Measurements from ENCODE around the gene SELE. TPM values are rescaled to one million over a fixed set of nuclear protein-coding genes. Genes with fewer than 3 reads are reported as not detected.
"Not testable (repeated sequence)": the region's sequence is repeated elsewhere in the genome, so short reads cannot be mapped to it uniquely, and the experiment has no call there.

Gene SELE
- total RNA-seq, 1 donor from 2014 or later = 3.6 TPM

DNA sequence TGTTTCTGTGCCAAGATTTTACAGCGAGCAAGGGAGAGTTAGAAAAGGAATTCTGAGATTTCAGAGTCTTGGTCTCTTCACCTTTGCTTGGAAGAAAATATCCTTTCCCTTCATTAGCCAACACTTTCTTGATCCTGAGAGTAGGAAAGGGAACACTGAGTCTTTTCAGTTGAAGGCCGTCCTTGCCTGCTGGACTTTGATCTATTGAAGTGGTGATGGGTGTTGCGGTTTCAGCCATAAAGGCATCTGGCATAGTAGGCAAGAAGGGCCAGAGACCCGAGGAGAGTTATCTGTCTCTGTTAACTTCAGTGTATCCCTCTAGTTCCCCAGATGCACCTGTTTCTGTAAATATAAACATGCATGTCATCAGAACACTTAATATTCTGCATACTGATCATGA, 9.7 kb downstream of the SELE start:
- no peak for DNase-seq (ENCODE audit: low spot score)

DNA sequence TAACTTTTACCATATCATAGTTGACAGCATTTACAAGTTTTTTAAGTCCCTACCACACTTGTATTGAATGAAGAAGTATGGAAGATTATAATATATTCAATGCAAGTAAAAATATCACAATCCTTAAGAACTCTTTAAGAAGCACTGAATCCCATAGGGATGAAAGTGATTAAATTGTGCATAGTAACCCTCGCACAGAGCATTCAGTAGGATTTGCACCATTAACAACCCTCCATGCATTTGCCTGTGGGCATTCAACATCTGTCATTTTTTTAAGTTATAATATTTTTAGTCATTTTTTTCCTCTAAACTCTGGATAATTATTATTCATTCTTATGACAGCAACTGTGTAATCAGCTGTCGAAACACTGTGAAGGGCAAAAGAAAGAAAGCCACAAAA, 10.1 kb downstream of the SELE start:
- no peak for DNase-seq (ENCODE audit: low spot score)

DNA sequence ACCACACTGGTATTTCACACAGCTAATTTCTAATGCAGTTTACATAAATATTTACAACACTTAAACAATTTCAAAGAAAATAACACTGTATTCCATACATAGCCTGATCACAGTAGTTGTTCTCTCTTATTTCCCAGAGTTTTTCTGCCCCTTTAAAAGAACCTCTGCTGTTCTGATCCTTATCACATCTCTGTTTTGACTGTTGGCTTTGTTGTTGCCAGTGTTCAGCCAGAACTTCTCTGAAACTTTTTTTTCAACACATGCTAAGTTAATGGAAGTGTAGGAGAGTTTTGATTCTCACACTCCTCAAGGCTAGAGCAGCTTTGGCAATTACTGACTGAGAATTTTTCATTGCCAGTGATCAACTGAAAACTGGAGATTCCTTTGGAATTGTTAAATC, 11.1 kb downstream of the SELE start:
- DNase-seq (ENCODE audit: low spot score) = no peak

DNA sequence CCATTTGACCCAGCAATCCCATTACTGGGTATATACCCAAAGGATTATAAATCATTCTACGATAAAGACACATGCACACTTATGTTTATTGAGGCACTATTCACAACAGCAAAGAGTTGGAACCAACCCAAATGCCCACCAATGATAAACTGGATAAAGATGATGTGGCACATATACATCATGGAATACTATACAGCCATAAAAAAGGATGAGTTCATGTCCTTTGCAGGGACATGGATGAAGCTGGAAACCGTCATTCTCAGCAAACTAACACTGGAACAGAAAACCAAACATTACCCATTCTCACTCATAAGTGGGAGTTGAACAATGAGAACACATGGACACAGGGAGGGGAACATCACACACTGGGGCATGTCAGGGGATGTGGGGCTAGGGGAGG, 18.8 kb downstream of the SELE start:
- not testable (repeated sequence) for DNase-seq (ENCODE audit: low spot score)

DNA sequence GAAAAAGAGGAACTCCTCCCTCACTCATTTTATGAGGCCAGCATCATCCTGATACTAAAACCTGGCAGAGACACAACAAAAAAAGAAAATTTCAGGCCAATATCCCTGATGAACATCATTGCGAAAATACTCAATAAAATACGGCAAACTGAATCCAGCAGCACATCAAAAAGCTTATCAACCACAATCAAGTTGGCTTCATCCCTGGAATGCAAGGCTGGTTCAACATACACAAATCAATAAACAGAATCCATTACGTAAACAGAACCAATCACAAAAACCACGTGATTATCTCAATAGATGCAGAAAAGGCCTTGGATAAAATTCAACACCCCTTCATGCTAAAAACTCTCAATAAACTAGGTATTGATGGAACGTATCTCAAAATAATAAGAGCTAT, 20.8 kb downstream of the SELE start:
- not testable (repeated sequence) for DNase-seq (ENCODE audit: low spot score)

DNA sequence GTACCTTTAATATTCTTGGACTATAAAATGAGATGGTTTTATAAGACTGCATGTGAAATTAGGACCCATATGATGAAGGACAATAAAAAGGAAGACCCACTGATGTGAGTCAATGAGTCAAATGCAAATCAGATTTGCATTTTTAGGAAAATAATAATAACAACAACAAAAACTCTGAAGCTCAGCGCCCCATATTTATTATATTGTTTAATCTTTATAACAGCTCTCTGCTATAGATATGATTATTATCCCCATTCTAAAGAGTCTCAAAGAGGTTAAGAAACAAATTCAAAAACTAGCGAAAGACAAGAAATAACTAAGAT, 21.6 kb downstream of the SELE start:
- DNase-seq (ENCODE audit: low spot score) = no peak

DNA sequence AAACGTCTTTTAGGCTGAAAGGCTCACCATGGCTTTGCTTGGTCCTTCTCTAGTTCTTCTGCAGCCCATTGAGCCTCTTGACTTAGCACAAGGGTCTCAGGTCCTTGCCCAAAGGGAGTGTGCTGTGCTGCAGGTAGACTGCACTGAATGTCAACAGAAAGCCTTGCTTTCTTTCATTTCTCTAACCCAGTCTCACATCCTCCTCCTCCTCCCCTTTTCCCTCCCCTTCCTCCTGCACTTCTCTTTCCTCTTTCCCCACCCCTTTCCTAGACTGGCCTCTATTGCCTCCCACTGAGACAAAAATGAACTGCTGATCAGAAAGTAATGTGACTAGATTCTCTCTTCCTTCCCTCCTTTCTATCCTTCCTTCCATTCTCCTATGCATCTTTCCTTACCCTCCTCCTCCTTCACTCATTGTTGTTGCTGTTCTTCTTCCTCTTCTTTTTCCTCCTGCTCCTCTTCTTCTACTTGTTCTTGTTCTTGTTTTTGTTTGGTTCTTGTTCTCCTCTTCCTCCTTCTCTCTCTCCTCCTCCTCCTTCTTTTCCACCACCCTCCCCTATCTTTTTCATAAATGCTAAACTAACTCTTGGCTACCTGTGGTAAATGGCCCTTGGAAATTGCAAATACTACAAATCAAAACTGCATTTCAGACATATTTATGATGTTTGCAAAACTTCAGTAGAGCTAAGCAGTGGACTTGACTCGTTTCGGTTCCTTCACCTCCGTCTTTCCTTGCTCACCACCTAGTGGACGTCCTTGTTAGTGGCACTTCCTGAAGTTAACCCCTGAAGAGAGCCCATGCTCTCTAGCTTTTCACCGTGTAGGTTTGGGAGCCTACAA, 22.2 kb downstream of the SELE start, which contains the start of gene SELL:
TSS of gene SELL (minus strand) at position 152 of the 840 bp plus-strand sequence. CDS start at position 30, 122 bp downstream.
- DNase-seq (ENCODE audit: low spot score) = peak; percentile 77

DNA sequence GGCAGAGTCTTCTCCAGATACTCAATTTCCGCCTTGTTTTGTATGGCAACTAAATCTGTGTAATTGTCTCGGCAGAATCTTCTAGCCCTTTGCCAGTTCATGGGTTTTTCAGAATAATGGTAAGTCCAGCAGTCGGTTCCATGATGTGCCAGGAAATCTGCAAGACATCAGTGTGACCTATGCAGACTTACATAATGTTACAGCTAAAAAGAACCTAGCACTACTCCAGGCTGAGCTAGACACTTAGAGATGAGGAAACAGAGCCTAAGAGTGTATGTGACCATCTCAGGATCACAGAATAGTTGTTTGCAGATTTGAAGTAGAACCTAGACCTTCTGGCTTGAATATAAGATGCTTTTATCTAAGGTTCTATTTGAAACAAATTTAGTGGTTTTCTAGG, 25.2 kb downstream of the SELE start:
- no peak for DNase-seq (ENCODE audit: low spot score)

DNA sequence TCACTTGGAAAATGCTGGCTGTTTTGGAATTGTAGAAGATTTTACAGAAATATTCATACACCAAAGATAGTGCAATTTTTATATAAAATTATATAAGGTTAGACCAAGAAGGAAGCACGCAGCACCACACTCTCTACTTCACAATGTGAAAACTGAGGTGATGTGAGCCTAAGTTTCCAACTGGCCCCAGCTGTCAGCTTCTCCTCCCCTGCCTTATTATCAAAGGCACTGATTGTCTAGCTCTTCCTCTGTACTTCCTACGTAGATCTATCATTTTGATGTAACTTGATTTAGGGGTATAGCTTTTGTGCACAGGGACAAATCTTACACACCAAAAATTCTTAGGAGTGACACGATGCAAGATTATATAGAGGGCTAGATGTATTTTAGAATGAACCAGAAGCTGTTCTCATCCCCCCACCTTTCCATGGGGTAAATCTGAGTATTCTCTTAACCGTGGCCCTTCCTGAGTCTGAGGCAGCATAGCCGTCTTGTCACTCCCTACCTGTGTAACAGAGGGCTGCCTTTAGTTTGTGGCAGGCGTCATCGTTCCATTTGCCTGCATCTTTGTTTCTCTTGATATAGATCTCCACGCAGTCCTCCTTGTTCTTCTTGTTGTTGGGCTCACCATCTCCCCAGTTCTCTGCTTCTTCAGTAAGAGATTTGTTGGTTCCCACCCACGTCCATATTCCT, 25.8 kb downstream of the SELE start:
- no peak for DNase-seq (ENCODE audit: low spot score)

DNA sequence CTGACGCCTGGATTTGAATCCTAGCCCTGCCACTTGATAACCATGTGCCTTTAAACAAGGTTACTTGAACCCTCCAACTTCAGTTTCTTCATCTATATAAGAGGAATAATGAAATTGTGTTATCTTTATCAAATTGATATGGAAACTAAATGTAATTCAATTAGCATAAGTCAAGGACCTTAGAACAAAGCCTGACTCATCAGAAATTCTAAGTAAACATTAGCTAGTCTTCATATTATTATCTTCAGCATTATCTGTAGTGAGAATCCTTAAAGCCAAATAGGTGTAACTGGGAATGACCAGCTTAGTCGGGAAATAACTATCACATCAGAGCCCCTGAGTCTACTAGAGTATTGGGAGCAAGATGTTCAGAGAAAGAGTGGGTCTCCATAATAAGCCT, 29.1 kb downstream of the SELE start:
- no peak for DNase-seq (ENCODE audit: low spot score)

DNA sequence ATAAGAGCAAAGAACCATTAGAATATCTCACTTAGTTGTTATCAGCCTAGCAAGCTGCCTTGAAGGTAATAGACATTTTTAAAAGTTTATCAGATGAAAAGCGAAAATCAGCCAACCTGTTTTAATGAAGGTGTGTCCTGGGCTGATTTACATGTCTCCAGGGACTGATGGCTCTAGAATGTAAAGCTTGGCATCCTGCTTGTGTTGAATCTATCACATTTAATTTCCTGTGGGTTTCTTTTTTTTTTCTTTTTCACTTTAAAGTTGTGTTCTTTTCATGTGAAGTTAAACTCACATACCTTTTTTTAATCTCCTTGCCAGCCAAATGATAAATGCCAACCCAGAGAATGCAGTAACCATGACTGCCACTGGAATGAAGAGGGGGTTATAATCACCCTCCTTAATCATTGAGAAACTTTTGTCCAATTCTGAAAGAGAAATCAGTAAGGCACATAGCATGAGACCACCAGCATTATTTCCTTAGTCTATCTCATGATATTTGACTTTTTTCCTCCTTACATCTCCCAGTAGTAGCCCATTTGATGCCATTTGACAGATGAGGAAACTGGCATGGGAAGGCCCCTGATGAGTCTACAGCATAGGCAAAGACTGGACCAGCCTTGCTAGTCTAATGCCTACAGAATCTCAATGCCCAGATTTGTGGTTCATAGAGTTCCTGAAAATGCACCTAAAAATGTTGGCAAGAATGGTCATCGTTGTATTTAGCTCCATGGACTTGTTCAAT, 32.4 kb downstream of the SELE start:
- no peak for DNase-seq (ENCODE audit: low spot score)

DNA sequence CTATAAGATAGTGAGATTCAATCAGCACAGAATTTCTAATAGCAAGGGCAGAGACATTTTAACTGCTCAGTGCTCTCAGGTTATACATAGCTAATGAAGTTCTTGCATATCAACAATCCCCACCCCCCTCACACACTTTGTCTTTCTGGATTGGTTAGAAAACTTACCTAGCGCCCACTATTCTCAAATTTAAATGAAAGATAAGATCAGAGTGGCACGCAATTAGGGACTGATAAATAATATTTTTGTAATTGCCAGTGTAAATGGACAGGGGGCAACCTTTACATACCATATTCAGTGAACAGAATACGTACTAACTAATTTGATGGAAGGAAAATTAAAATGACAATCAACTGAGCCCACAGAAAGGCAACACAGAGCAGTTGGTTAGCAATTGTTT, 34.2 kb downstream of the SELE start:
- no peak for DNase-seq (ENCODE audit: low spot score)

DNA sequence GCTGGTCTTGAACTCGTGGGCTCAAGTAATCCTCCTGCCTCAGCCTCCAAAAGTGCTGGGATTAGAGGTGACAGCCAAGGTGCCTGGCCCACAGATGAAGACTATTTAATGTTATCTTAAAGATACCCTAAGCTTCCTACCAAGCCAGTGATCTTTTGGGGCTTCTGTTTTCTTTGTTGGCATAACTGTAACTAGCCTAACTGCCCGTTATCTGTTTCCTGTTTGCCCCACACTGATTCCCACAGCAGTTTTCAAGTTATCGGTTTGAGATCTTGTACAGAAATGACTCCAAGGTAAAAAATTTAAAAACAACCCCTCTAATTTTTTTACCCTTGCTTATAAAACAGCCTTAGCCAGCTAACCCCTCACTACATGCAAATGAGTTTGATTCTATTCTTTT, 34.9 kb downstream of the SELE start:
- no peak for DNase-seq (ENCODE audit: low spot score)

DNA sequence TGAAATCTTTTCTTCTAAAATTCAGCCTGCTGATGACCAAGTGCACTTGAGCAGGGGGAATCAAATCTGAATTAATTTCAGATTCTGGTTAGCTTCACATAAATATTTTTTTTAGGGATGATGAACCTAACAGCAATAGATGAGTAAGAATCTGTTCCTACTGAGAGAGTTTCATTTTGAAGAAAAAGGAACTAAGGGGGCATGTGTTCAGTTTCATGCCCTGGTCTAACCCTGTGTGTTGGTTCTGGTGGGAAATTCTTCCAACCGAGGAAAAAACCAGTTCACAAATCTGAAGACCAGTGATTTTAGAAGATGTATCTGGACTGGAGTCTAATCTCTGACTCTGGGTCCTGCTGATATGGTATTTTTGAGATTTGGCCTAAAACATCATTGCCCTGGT, 36.1 kb downstream of the SELE start:
- no peak for DNase-seq (ENCODE audit: low spot score)

DNA sequence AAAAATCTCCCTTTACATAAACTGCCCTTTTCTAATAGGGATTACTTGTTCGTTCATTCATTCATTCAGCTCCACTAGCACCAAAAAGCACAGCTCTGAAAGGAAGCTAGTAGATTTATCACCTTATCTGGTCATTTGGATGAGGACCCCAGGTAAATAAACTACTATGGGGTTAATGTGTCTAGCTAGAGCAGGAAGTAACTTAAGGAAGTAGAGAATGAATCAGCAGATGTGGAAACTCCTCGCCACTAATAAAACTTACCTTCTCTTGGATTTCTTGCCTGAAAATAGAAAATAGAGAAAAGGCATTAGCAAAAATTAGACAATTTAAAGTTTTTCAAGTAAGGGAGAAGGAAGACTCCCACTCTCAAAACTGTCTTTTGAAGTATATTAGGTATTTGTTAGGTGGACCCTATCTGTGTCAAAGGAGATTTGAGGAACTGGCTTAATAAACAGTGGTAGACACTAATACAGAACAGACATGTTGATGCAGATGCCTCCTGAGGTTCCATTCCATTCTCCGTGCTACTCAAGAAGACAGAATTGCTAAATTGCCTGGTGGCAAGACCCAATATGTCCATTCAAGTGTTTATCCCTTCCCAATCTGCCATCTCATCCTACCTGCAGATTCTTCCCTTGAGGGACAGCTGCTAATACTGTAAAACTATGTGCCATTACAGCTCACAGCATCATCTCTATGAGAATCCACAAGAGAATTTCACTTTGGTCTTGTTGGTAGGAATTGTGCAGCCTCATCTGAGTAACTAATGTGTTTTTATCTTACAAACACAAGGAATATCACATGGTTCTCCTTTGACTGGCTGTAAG, 37.4 kb downstream of the SELE start:
- DNase-seq (ENCODE audit: low spot score) = no peak

DNA sequence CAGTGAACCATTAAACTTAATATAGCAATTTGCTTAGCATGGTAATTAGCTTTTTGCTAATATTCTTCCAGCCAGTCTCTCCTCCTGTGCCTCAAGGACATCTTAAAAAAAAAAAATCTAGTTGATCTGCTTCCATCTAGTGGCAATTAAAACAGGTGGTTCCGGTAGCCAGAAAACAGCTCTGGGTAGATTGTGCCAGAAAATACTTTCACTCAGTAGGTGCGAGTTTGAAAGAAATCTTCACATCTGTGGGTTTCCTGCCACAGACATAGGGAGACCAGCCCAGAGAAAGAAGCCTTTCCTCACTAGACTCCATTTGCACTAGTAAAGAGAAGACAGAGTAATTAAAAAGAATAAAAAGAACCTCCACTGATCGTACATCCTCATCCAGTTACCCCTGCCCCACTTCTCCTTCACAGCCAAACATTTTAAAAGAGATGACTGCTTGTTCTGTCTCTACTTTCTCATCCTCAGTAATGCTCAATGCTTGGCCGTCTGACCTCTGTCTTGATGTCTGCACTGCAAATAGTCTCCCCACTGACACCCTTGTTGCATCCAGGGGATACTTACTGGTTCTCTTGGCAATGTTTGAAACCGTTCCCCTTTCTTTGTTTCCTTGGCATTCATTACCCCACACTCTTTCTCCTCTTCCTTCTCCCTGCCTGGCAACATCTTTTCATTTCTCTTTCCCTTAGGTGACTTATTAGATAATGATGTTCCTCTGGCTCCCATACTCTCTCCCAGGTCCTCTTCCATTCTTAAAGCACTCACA, 39.4 kb downstream of the SELE start:
- no peak for DNase-seq (ENCODE audit: low spot score)

DNA sequence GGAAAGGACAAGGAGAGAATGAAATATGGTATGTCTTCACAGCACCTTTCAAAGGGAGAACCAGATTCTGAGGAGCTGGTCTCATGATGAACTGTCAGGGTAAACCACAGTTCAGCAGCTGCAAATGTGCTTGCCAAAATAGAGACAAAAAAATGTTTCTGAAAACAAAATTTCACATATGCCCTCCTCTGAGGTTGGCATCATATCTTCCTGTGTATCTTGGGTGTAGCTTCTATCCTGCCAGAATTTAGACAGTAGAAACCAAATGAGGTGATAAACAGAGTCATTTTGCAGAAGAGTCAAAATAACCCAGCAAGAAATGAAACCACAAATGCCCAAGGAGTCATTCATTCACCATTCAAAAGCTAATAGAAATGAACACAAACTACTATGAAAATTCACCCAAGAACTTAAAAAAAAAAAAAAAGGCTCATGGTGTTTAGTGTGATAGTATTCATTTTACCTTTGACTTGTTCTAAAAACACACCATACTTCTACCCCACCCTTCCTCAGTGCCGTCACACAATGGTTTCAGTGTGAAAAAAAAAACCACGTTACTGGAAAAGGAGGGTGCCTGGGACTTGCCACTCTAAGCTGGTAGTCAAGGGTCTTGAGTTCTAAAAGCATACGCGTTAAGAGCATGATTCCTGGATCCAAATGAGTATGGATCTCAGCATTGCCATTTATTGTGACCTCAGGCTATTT, 41.0 kb downstream of the SELE start:
- DNase-seq (ENCODE audit: low spot score) = no peak

DNA sequence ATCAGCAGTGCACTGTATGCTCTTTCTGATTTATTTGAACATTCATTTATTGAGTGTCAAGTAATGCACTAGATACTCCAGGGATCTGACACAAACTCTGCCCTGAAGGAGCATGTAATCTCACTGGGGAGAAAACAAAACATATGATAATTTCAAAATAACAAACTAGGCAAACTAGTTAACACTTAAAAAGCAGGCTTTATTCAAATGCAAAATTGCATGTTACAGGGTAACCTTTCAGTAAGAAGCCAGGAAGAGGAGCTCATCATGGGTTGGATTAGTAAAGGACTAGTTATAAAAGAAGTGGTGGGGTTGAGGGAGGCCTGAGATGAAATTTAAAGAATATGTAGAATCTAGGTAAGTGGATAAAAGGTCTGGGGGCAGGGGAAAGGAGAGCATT, 43.4 kb downstream of the SELE start:
- no peak for DNase-seq (ENCODE audit: low spot score)

DNA sequence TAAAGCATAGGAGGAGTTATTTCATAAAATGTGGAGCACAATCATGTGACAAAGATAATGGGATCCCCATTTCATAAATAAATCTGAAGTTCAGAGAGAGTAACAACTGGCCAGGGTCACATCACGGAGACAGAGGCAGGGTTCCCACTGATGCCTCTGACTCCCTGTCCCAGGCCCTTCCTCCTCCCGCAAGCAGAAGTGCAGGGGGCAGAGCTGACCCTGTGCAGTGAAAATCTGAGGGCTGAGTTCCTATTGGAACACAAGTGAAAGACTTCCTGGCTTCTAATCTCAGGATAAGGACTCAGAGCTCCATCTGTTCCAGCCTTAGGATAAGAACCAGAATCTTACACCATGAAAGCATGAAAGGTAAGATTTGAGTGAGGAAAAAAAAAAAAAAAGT, 44.5 kb downstream of the SELE start:
- no peak for DNase-seq (ENCODE audit: low spot score)

DNA sequence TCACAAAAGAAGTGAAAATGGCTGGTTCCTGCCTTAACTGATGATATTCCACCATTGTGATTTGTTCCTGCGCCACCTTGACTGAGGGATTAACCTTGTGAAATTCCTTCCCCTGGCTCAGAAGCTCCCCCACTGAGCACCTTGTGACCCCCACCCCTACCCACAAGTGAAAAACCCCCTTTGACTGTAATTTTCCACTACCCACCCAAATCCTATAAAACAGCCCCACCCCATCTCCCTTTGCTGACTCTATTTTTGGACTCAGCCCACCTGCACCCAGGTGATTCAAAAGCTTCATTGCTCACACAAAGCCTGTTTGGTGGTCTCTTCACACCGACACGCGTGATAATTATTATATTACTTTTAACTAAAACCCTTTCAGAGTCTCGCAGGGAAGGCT, 45.5 kb downstream of the SELE start:
- DNase-seq (ENCODE audit: low spot score) = not testable (repeated sequence)

Measured in umbilical cord (tissue), 2 donors.